A549 (cell line): ENCODE results near the gene MYH9. TPM values are rescaled to one million over a fixed set of nuclear protein-coding genes. Genes with fewer than 3 reads are reported as not detected.
A peak's percentile ranks its signal among the peaks of the same experiment; 100 is the strongest.

Experiments used
- ATAC-seq, 2 experiments: fragments of 200-7000 bp in 1 of 2; fragments of >200 bp in 1 of 2; cut with Nextera tagmentation in 1 of 2; cut with Tn5 transposase in 1 of 2; 3 replicates each; pipeline versions ENCODE4 v1.8.0 to v1.9.1; 2018 to 2020; ENCODE audit warnings: mild to moderate bottlenecking in 1 of 2, moderate library complexity in 1 of 2
- CTCF ChIA-PET: fragments of 300-600 bp; sonication (Branson Sonifier 250); formaldehyde crosslinking; extraction: SDS; loops from one replicate; lab custom pipeline; 2021; ENCODE audit warnings: antibody characterized with exemption, inconsistent platforms; lab: Yijun Ruan, JAX
- POLR2A ChIA-PET: fragments of 350-600 bp; formaldehyde crosslinking; extraction: SDS; loops from one replicate; lab custom pipeline; 2021; ENCODE audit warnings: antibody characterized with exemption, inconsistent platforms; lab: Yijun Ruan, JAX
- DNase-seq, 2 experiments: peaks; one replicate each; pipeline versions ENCODE4 v3.0.0 to v3.0.0-alpha.2; 2011 to 2016; ENCODE audit warnings: low read depth in 1 of 2, low spot score in 1 of 2
- FAIRE-seq: peaks from 2 replicates; lab custom pipeline; 2011; peaks lifted over from hg19 to GRCh38; lab: Jason Lieb, UNC
- H3K27ac ChIP-seq, 2 experiments: fragments of >200 bp; sonication (Bioruptor Twin); formaldehyde crosslinking; 3 replicates each; pipeline ENCODE4 v1.5.1; 2016 to 2017
- H3K4me1 ChIP-seq: fragments of >200 bp; sonication (Bioruptor Twin); formaldehyde crosslinking; 3 replicates; pipeline ENCODE4 v1.6.1; 2016
- H3K4me2 ChIP-seq: fragments of >200 bp; sonication (Bioruptor Twin); formaldehyde crosslinking; 3 replicates; pipeline ENCODE4 v1.6.1; 2016
- H3K4me3 ChIP-seq: fragments of >200 bp; sonication (Bioruptor Twin); formaldehyde crosslinking; 3 replicates; pipeline ENCODE4 v1.5.1; 2016
- H3K9me3 ChIP-seq: fragments of >200 bp; sonication (Bioruptor Twin); formaldehyde crosslinking; 3 replicates; pipeline ENCODE4 v1.6.1; 2016
- CBX2 ChIP-seq: fragments of 200-600 bp; sonication (generic); IDR thresholded peaks from 2 replicates; pipeline ENCODE4 v1.6.1; 2016; ENCODE audit warnings: low read depth, mild to moderate bottlenecking, borderline replicate concordance
- EHMT2 ChIP-seq: fragments of 200-600 bp; sonication (generic); IDR thresholded peaks from 2 replicates; pipeline ENCODE4 v1.6.1; 2016; ENCODE audit warnings: antibody characterized with exemption, low read depth, mild to moderate bottlenecking, moderate library complexity
- FOSB ChIP-seq: fragments of 250-450 bp; sonication (Bioruptor Pico); IDR thresholded peaks from 2 replicates; pipeline ENCODE4 v1.5.0; 2020; ENCODE audit warnings: mild to moderate bottlenecking, moderate library complexity
- FOSL2 ChIP-seq, 2 experiments: fragments of 450-650 bp in 1 of 2; fragments of >200 bp in 1 of 2; sonication (Bioruptor Twin) in 1 of 2; formaldehyde crosslinking; IDR thresholded peaks; 2 replicates each; pipeline versions ENCODE4 v1.5.0 to v1.6.1; 2016 to 2020; ENCODE audit warnings: mild to moderate bottlenecking in 1 of 2, moderate library complexity in 1 of 2
- FOXS1 ChIP-seq: fragments of 250-450 bp; sonication (Bioruptor Pico); IDR thresholded peaks from 2 replicates; pipeline ENCODE4 v1.5.0; 2020; ENCODE audit warnings: mild to moderate bottlenecking, moderate library complexity
- HDAC2 ChIP-seq: fragments of 200-600 bp; sonication (generic); IDR thresholded peaks from 2 replicates; pipeline ENCODE4 v1.6.1; 2016
- HEYL ChIP-seq: fragments of 250-450 bp; sonication (Bioruptor Pico); IDR thresholded peaks from 2 replicates; pipeline ENCODE4 v1.8.0; 2021; ENCODE audit warnings: mild to moderate bottlenecking, moderate library complexity
- HOXB13 ChIP-seq: fragments of 250-450 bp; sonication (Bioruptor Pico); IDR thresholded peaks from 2 replicates; pipeline ENCODE4 v1.5.0; 2020; ENCODE audit warnings: low read depth, mild to moderate bottlenecking, moderate library complexity
- HOXB5 ChIP-seq: fragments of 250-450 bp; sonication (Bioruptor Pico); IDR thresholded peaks from 2 replicates; pipeline ENCODE4 v1.5.0; 2020; ENCODE audit warnings: mild to moderate bottlenecking, moderate library complexity
- KDM5A ChIP-seq: fragments of 200-600 bp; sonication (generic); IDR thresholded peaks from 2 replicates; pipeline ENCODE4 v1.6.1; 2016; ENCODE audit warnings: antibody characterized with exemption, mild to moderate bottlenecking
- NR3C1 ChIP-seq: fragments of >200 bp; sonication (Bioruptor Twin); formaldehyde crosslinking; IDR thresholded peaks from 3 replicates; pipeline ENCODE4 v1.6.1; 2017
- POLR2A ChIP-seq: IDR thresholded peaks from 2 replicates; pipeline ENCODE4 v1.6.1; 2012; ENCODE audit warnings: mild to moderate bottlenecking, low read length
- POLR2AphosphoS2 ChIP-seq: conservative IDR thresholded peaks from 2 replicates; pipeline ENCODE4 v1.6.1; 2012; ENCODE audit warnings: low read length, improper control_type of control experiment, inconsistent platforms
- RFX5 ChIP-seq: fragments of 450-650 bp; IDR thresholded peaks from 2 replicates; pipeline ENCODE4 v1.7.1; 2014; ENCODE audit warnings: antibody characterized with exemption, mild to moderate bottlenecking, moderate library complexity
- RNF2 ChIP-seq: fragments of 200-600 bp; sonication (generic); IDR thresholded peaks from 2 replicates; pipeline ENCODE4 v1.6.1; 2016; ENCODE audit warnings: low read depth, mild to moderate bottlenecking, antibody characterized with exemption, moderate library complexity, borderline replicate concordance
- TFCP2L1 ChIP-seq: fragments of 250-450 bp; sonication (Bioruptor Pico); IDR thresholded peaks from 2 replicates; pipeline ENCODE4 v1.5.0; 2021; ENCODE audit warnings: mild to moderate bottlenecking
- ZNF302 ChIP-seq: fragments of 250-450 bp; sonication (Bioruptor Pico); IDR thresholded peaks from 2 replicates; pipeline ENCODE4 v1.9.0; 2021; ENCODE audit warnings: inconsistent platforms, mild to moderate bottlenecking, moderate library complexity
- WGBS: methylation state at CpG from one replicate; pipeline ENCODE4 v1.1.6; 2017; ENCODE audit errors: missing lambda C conversion rate; 5-methylcytosine and 5-hydroxymethylcytosine counted together
- polyA plus RNA-seq, 4 experiments: library from polyadenylated mRNA; depleted of rRNA in 3 of 4; stranded (reverse); fragments of >200 nt; fragmentation: RNase III in 1 of 4; extraction: RNeasy Plus Mini Kit Qiagen cat#74134 plus additional on column Dnase treatment in 1 of 4; gene quantifications; 2 replicates in 3 of 4; 3 replicates in 1 of 4; pipeline ENCODE4 v1.2.3, GENCODE V29; 2011 to 2017
- TF ChIP-seq, protein P1 (sequence below): IDR thresholded peaks from 2 replicates; pipeline ENCODE4 v1.6.1; 2012
- TF ChIP-seq, protein P2 (sequence below): IDR thresholded peaks from 2 replicates; pipeline ENCODE4 v1.6.1; 2012; ENCODE audit warnings: low read depth, borderline replicate concordance

MYH9 gene
- polyA plus RNA-seq, 2 of the 4 experiments (the other 2 are of a cell fraction), result 92.1 to 158 TPM

DNA sequence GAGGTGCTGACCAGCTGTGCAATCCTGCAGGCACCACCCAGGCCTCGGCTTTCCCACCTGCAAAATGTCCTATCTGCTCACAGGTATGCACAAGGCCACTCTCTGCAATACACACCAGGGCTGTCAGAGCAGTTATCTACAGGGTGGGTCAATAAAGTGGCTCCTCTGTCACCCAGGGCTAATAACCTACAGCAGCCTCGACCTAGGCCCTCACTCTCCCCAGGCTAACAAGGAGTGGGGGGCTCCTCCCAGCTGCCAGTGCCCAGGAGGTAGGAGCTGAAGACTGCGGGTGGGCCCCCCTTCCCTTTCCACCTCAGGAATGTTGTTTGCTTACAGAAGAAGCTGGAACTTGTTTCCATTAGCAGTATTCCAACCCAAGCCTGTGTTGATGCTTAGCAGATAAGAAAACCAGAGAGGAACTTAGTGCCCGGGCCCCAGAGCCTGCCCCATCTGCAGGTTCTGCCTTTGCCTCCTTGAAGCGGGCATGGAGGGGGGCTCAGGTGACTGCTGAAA, 26.8 kb downstream of the MYH9 start:
- H3K27ac ChIP-seq, result peak overlapping the region; percentile 83 to 99
- DNase-seq, result no peak
- H3K4me1 ChIP-seq, result peaks cover 99% of the 10 kb centered on the region
- POLR2A ChIA-PET, result interaction anchor here (1.0 to 1.6 kb wide), 2 partner anchors 13 to 27 kb away, joined by 3 to 7 read pairs; partner anchors contain the start of gene MYH9
- no peak for FAIRE-seq
- H3K4me3 ChIP-seq, result no peak overlapping the region
- ATAC-seq, result no peak
- H3K4me2 ChIP-seq, result peak overlapping the region; percentile 83
- H3K9me3 ChIP-seq, result no peaks in the 10 kb centered on the region
- 23% methylated on average over 5 of the region's 5 CpGs for WGBS
- CTCF ChIA-PET, result interaction anchor here (0.9 to 1.1 kb wide), 2 partner anchors 18 to 110 kb away, joined by 3 to 8 read pairs; no protein-coding TSS in a partner anchor
- TF ChIP-seq ZNF302 (CRISPR knock-in tag) (no peak), CBX2 (no peak), NR3C1 (no peak), KDM5A (no peak), EHMT2 (no peak), FOSL2 (IDR thresholded peaks at IDR 0.05) (no peak), FOSL2 (CRISPR knock-in tag; IDR thresholded peaks at IDR 0.05) (no peak), POLR2A (no peak), RNF2 (no peak), FOSB (CRISPR knock-in tag) (no peak)
- TF ChIP-seq, protein P1, sequence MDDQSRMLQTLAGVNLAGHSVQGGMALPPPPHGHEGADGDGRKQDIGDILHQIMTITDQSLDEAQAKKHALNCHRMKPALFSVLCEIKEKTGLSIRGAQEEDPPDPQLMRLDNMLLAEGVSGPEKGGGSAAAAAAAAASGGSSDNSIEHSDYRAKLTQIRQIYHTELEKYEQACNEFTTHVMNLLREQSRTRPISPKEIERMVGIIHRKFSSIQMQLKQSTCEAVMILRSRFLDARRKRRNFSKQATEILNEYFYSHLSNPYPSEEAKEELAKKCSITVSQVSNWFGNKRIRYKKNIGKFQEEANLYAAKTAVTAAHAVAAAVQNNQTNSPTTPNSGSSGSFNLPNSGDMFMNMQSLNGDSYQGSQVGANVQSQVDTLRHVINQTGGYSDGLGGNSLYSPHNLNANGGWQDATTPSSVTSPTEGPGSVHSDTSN, result no peak
- TF ChIP-seq, protein P2, sequence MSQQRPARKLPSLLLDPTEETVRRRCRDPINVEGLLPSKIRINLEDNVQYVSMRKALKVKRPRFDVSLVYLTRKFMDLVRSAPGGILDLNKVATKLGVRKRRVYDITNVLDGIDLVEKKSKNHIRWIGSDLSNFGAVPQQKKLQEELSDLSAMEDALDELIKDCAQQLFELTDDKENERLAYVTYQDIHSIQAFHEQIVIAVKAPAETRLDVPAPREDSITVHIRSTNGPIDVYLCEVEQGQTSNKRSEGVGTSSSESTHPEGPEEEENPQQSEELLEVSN, result no peak

DNA sequence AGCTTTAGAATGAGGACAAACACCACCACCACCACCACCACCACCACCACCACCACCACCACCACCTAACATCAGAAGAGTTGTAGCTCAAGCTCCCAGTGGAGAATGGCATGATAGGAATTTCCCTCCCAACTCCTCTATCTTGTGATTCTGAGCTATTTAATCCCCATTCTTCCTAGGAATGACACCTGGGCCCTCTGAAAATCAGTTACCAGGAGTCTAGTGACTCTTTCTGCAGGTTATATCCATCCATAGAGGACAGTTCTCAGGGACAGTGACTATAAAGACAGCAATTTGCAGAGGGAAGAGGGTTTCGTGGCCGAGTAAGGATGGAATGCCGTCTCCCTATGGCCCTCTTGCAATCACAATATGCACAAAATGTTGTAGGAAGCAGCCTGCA, 27.8 kb downstream of the MYH9 start:
- ATAC-seq, result no peak

DNA sequence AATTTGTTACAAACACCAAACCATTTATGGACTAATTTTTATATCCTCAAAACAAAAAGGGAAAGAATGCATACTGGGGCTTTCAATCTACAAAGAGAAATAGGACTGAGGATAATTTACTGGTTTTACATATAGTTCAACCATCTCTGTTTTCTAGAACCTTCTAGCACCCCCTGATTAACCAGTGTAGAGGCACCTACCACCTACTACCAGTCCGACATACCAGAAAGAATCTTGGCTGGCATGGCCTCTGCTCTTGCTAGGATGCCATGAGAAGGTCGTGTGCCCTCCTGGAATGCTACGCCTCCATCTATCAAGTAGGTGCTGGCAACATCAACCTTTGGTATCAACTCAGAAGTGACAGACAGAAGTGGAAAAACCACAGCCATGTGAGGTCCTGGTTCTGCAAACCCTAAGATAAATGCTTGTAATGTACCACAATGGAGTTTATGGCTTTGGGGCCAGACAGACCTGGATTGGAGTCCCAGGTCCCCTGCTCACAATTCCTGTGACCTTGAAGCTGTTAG, 28.2 kb downstream of the MYH9 start:
- peak overlapping the region; percentile 83 for H3K4me2 ChIP-seq
- TF ChIP-seq HDAC2, result no peak
- no peak for TF ChIP-seq KDM5A
- TF ChIP-seq RFX5, result no peak
- TF ChIP-seq HEYL (CRISPR knock-in tag), result no peak
- TF ChIP-seq, all 56 proteins: peak for 0
- Histone ChIP-seq H3K4me3 (no peak overlapping the region), H3K27ac (peak overlapping the region; percentile 98 to 99), H3K4me1 (peaks cover 99% of the 10 kb centered on the region), H3K9me3 (no peaks in the 10 kb centered on the region)
- no peak for DNase-seq
- WGBS, result 76% methylated on average over 3 of the region's 3 CpGs
- POLR2A ChIA-PET, result interaction anchor here (1.0 kb wide), 1 partner anchor 8 kb away, joined by 3 read pairs; no protein-coding TSS in a partner anchor
- FAIRE-seq, result no peak
- no peak for ATAC-seq
- CTCF ChIA-PET, result interaction anchor here (1.2 kb wide), 1 partner anchor 15 kb away, joined by 3 read pairs; no protein-coding TSS in a partner anchor

More for the DNA sequence above, 27.8 kb downstream of the MYH9 start:
- Histone ChIP-seq H3K27ac (peak overlapping the region; percentile 98 to 99), H3K4me2 (peak overlapping the region; percentile 83), H3K9me3 (no peaks in the 10 kb centered on the region), H3K4me3 (no peak overlapping the region), H3K4me1 (peaks cover 99% of the 10 kb centered on the region)
- DNase-seq, result no peak
- WGBS, result 80% methylated on average over 3 of the region's 3 CpGs
- TF ChIP-seq ZNF302 (CRISPR knock-in tag), result no peak
- no peak for TF ChIP-seq TFCP2L1 (CRISPR knock-in tag)
- TF ChIP-seq HOXB13 (CRISPR knock-in tag), result no peak
- TF ChIP-seq POLR2AphosphoS2, result no peak
- TF ChIP-seq HOXB5 (CRISPR knock-in tag), result no peak
- TF ChIP-seq FOXS1 (CRISPR knock-in tag), result no peak
- ChIA-PET CTCF (no interaction called here), POLR2A (interaction anchor here (1.0 kb wide), 1 partner anchor 9 kb away, joined by 3 read pairs; no protein-coding TSS in a partner anchor)
- FAIRE-seq, result no peak
